Right atrium auricular region (tissue), 2 donors: Measurements from ENCODE around the gene SNIP1. TPM values are rescaled to one million over a fixed set of nuclear protein-coding genes. Genes with fewer than 3 reads are reported as not detected.

Experiments
- DNase-seq: peaks from one replicate; pipeline ENCODE4 v3.0.0-alpha.2; 2019; ENCODE audit warnings: low spot score
- H3K27ac ChIP-seq, 2 donors: fragments of 200-600 bp; sonication (generic); 1 replicate in 1 of 2; 2 replicates in 1 of 2; pipeline ENCODE4 v1.5.1; 2016 to 2019
- H3K27me3 ChIP-seq, 2 donors: fragments of 200-600 bp; sonication (generic); one replicate each; pipeline versions ENCODE4 v1.5.1 to v1.6.0; 2017 to 2019
- H3K36me3 ChIP-seq: fragments of 200-600 bp; sonication (generic); one replicate; pipeline ENCODE4 v1.5.1; 2016
- H3K4me1 ChIP-seq, 2 donors: fragments of 200-600 bp; sonication (generic); one replicate each; pipeline versions ENCODE4 v1.5.1 to v1.6.0; 2017 to 2019
- H3K4me3 ChIP-seq, 2 donors: fragments of 200-600 bp; sonication (generic); 1 replicate in 1 of 2; 2 replicates in 1 of 2; pipeline ENCODE4 v1.5.1; 2017 to 2019; ENCODE audit warnings: mild to moderate bottlenecking in 1 of 2, moderate library complexity in 1 of 2
- H3K9me3 ChIP-seq, 2 donors: fragments of 200-600 bp; sonication (generic); one replicate each; pipeline ENCODE4 v1.5.1; 2019
- CTCF ChIP-seq, 2 donors: fragments of 200-600 bp; sonication (generic); IDR thresholded peaks; one replicate each; pipeline ENCODE4 v1.5.1; 2019; ENCODE audit warnings: antibody characterized with exemption in 2 of 2
- total RNA-seq, 2 donors: library from RNA; depleted of rRNA; stranded (reverse); fragments of >200 nt; gene quantifications; one replicate each; pipeline ENCODE4 v1.1.0, GENCODE V29; 2016

Gene SNIP1
- 10 to 100 TPM in 1 of 2 donors, 1 to 10 TPM in 1; 4.4 to 12.0 TPM for total RNA-seq

GRCh38 chr1:37553927-37554808, at the start of gene SNIP1:
SNIP1 (minus strand) TSS chr1:37554293; CDS start chr1:37554229, 64 bp downstream.
- TF ChIP-seq CTCF (IDR thresholded peaks at IDR 0.05) = no peak
- Histone ChIP-seq H3K4me1 (peaks cover 0 to 37% of the 10 kb centered on the region in 2 donors), H3K27me3 (no peaks in the 10 kb centered on the region), H3K36me3 (peaks cover 13% of the 10 kb centered on the region), H3K4me3 (peak within 1 kb of the TSS; percentile 77 to 99), H3K27ac (peak within 1 kb of the TSS; percentile 84 to 89), H3K9me3 (no peaks in the 10 kb centered on the region)
- DNase-seq = peak; percentile 95

GRCh38 chr1:37602750-37603694, 48.9 kb upstream of the SNIP1 start:
- Histone ChIP-seq H3K36me3 (no peaks in the 10 kb centered on the region), H3K27ac (no peak overlapping the region), H3K4me3 (no peak overlapping the region), H3K27me3 (no peaks in the 10 kb centered on the region), H3K9me3 (no peaks in the 10 kb centered on the region), H3K4me1 (no peaks in the 10 kb centered on the region)
- TF ChIP-seq CTCF (IDR thresholded peaks at IDR 0.05) = peak in 1 of 2 donors; percentile 61
- no peak for DNase-seq

GRCh38 chr1:37601441-37601840, 47.3 kb upstream of the SNIP1 start:
- no peak for TF ChIP-seq CTCF (IDR thresholded peaks at IDR 0.05)
- Histone ChIP-seq H3K9me3 (no peaks in the 10 kb centered on the region), H3K27me3 (no peaks in the 10 kb centered on the region), H3K36me3 (no peaks in the 10 kb centered on the region), H3K27ac (no peak overlapping the region), H3K4me1 (no peaks in the 10 kb centered on the region), H3K4me3 (no peak overlapping the region)
- no peak for DNase-seq

- H3K36me3 ChIP-seq = no peaks in the 10 kb centered on the region
- no peak for DNase-seq
- no peak overlapping the region for H3K4me3 ChIP-seq
- no peak for TF ChIP-seq CTCF (IDR thresholded peaks at IDR 0.05)
- H3K9me3 ChIP-seq = no peaks in the 10 kb centered on the region
- no peaks in the 10 kb centered on the region for H3K27me3 ChIP-seq
- no peak overlapping the region for H3K27ac ChIP-seq
- peaks cover 0 to 7% of the 10 kb centered on the region in 2 donors for H3K4me1 ChIP-seq
Measured at GRCh38 chr1:37599940-37600339, 45.8 kb upstream of the SNIP1 start.

GRCh38 chr1:37596182-37596667, 42.1 kb upstream of the SNIP1 start:
- peaks cover 0 to 22% of the 10 kb centered on the region in 2 donors for H3K4me1 ChIP-seq
- DNase-seq = no peak
- H3K36me3 ChIP-seq = peaks cover 15% of the 10 kb centered on the region
- no peaks in the 10 kb centered on the region for H3K9me3 ChIP-seq
- no peaks in the 10 kb centered on the region for H3K27me3 ChIP-seq
- peak overlapping the region; percentile 55 to 69 for H3K4me3 ChIP-seq
- TF ChIP-seq CTCF (IDR thresholded peaks at IDR 0.05) = no peak
- peak overlapping the region; percentile 69 to 76 for H3K27ac ChIP-seq
